Panc1 (cell line): ENCODE results near the gene HDAC11.

Source experiments
- CTCF ChIP-seq: fragments of 450-650 bp; IDR thresholded peaks from 2 replicates; pipeline ENCODE4 v1.5.1; 2017; ENCODE audit warnings: mild to moderate bottlenecking
- SIN3A ChIP-seq: IDR thresholded peaks from 2 replicates; pipeline ENCODE4 v1.6.1; 2012; ENCODE audit warnings: low read depth, mild to moderate bottlenecking, low read length, moderate library complexity, borderline replicate concordance; ENCODE audit not compliant: insufficient read depth

- TF ChIP-seq SIN3A (no peak), CTCF (no peak)
These were observed 14.8 kb upstream of the HDAC11 start for GRCh38 chr3:13465236-13465873.
